GM18505 (cell line): Measurements from ENCODE around the gene RAMACL.

Experiments
- ATAC-seq: cut with Tn5 transposase; IDR thresholded peaks from one replicate; pipeline ENCODE4 v1.9.1; 2021; ENCODE audit not compliant: unreplicated experiment
- POLR2A ChIP-seq: IDR thresholded peaks from 4 replicates; pipeline ENCODE4 v1.6.1; 2011; ENCODE audit warnings: borderline replicate concordance; ENCODE audit not compliant: insufficient read depth, insufficient read length; ENCODE audit errors: extremely low read depth

Gene RAMACL

GRCh38 chr6:166612471-166612881 is 26.0 kb upstream of the RAMACL start:
- ATAC-seq: no peak
- no peak for TF ChIP-seq POLR2A

GRCh38 chr6:166611631-166612030 is 25.2 kb upstream of the RAMACL start:
- no peak for TF ChIP-seq POLR2A
- no peak for ATAC-seq

DNA sequence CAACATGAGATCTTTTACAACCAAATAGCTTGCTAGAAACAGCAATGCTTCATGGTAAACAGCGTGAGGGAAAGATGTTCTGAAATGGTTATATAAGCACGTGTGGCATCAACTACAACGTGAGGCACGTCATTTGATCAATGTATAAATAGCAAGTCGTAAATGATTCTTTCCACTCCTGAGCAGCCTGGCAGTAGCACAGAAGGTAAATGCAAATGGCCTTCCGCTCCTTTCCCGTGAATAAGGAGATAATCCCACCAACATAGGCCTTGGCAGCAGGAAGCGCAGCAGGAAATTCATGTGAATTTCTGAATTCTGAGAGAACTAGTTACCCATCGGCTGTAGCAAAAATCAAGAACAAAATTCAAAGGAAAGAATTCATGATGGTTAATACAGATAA is 23.6 kb upstream of the RAMACL start:
- TF ChIP-seq POLR2A: no peak
- ATAC-seq: no peak

DNA sequence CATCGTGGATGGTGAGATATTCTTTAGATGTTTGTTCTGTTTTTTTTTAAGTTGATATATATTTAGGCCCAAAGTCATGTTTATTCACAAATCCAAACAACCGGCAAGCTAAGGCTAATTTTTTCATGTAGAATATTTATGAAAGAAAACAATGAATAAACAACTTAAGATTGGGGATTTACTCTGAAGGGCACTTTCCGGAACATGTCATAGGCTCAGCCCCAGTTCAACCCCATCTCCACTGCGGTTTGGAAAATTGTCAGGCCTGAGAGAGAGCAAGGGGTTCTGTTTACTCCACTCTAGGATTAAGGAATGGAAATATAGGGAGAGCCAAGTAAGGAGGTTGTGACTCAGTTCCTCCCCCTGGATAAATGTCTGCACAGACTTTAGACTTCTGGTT is 22.3 kb upstream of the RAMACL start:
- TF ChIP-seq POLR2A: no peak
- ATAC-seq: no peak

DNA sequence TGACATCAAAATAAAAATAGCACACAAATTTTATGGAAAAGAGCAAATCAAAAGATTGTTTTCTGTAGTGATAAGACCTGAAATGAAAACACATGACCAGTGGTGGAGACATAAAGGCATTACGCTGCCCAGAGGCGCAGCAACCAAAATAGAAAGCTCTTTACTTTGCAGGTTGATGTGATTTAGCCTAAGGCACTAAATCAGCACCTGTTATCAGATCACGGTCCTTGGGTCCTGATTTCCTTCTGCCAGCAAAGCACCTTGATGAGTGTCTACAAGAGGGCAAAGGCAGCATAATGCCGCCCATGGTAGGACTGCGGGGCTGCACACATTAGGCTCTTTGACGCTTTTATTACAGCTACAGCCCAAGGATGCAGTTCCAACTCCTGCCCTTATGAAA is 19.3 kb upstream of the RAMACL start:
- ATAC-seq: no peak

GRCh38 chr6:166604911-166605310 is 18.4 kb upstream of the RAMACL start:
- TF ChIP-seq POLR2A: no peak
- no peak for ATAC-seq

More for the DNA sequence above, 19.3 kb upstream of the RAMACL start:
- TF ChIP-seq POLR2A: no peak

GRCh38 chr6:166604328-166604727 is 17.9 kb upstream of the RAMACL start:
- ATAC-seq: no peak
- TF ChIP-seq POLR2A: no peak

DNA sequence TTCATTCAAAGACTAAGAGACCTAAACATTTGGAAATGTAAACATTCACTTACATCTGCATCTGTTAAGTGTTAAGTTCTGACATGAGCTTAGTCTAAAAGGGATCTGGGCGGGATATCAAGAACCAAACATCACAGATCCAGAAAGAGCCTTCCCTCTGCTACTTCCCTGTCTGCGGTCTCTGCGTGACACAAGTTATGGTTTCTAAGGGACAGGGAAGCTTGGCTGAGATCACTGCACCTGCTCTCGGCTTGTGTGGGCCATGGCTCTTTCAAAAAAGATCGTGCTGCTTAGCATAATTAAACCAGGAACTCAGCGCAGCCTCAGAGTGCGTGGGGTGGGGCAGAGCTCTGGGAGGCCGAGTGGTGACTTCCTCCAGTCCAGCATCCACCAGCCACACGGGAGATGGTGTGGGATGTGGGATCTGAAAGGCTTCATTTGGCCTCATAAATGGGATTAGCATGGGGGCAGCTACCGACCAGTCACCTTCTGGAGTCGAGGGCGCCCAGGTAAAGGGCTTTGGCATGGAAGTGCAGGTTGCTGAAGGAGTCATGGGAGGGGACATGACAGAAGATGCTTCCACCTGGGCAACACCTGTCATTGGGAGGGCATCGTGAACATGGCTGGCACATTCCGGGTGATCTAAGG is 16.7 kb upstream of the RAMACL start:
- TF ChIP-seq POLR2A: no peak

DNA sequence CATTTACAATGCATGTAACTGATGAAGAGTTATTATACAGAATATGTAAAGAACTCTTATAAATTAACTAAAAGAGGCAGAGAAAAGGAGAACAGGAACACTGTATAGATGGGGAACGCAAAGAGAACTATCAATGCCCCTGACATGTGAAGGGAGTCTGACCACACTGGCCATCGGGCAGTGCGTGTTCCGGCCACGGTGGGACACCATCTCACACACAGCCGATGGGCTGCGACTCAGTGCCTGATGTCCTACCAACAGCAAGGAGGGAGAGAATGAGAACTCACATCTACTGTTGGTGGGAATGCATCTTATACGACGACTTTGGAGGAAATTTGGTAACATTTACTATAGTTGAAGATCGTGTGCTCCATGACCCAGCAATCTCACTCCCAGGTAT is 15.5 kb upstream of the RAMACL start:
- TF ChIP-seq POLR2A: no peak
- no peak for ATAC-seq

More for the DNA sequence above, 16.7 kb upstream of the RAMACL start:
- no peak for ATAC-seq

DNA sequence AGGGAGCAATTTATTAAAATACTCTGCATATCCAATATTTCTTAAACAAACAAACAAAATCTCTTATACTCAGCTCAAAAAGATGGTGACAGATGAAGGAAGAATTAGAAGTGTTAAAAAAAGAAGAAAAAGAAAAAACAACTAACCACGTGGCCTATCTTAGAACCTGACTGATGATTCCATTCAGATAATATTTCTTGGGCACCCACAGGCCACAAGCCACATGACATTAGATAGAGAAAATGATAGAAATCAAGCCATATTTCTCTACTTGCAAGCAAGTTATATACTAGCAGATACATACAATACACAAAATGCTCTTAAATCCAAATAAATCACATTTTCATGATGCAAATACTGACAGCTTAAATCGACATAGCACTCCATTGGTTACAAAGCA is 14.5 kb upstream of the RAMACL start:
- no peak for TF ChIP-seq POLR2A
- no peak for ATAC-seq

GRCh38 chr6:166599205-166599604 is 12.7 kb upstream of the RAMACL start:
- no peak for TF ChIP-seq POLR2A
- no peak for ATAC-seq

DNA sequence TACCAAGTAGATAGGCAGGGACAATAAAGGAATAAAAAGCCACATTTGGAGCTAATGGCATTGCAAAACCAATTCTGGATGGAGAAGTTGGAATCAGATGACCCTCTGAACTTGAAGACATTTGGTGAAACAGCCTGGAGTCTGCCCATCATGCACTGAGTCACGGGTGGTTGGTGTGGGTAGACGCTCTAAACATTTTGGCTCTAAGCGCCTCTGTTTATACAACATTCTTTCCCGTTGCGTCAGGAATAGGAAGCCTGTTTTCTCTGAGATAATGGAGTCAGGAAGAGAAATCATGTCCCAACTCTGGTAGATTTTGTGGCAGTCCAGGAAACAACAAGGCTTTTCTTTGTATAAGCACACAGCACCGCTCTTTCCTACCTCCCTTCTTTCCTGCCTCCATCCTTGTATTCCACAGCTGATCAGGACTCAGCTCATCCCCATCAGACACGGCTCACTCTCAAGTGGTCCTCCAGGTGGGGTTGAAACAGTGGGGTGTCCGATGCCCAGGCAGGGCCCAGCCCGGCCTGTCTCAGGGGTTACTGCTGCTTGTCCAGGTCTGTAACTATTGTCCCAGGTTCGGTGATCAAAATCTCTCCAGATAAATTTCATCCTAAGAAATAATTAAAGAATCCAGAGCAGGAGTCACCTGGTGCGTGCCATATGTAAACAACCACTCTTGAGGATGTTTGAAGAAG is 12.1 kb upstream of the RAMACL start:
- TF ChIP-seq POLR2A: no peak
- no peak for ATAC-seq

DNA sequence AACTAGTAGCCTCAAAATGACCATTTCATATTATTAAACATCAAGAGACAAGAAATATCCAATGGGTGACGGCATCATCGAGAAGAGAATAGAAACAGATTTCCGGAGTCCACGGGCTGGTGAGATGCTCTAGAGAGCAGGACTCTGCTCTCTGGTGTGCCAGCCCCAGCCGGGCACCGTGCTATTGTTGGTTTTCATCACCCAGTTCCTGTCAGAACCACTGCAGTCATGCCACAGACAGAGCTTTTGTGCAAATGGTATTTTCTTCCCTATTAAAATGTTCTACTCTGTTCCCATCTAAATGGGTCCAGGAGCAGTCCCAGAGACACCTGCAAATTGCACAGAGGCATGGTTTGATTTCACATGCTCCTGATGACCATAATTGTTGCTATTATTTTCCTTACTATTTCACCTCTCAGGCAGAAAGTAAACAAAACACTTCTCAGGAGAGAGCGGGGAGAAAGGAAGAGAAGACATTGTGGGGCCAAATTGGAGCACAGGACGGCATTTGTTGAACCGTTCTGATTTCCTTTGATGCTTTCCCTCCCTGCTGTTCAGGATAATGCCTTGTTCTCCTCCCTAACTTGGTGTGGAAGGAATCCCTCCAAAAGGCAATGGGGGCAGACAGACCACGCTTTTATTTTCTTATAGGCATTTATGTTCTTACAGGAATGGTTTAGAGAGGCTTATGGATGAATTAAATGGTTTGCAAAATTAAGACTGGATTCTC is 11.4 kb upstream of the RAMACL start:
- ATAC-seq: no peak
- TF ChIP-seq POLR2A: no peak

GRCh38 chr6:166596776-166597507 is 10.5 kb upstream of the RAMACL start:
- no peak for TF ChIP-seq POLR2A
- no peak for ATAC-seq

- no peak for TF ChIP-seq POLR2A
- ATAC-seq: no peak
Observed at GRCh38 chr6:166595949-166596348, 9.5 kb upstream of the RAMACL start.
